H1 (cell line): ENCODE data around the gene ZNF385B. TPM values are rescaled to one million over a fixed set of nuclear protein-coding genes. Genes with fewer than 3 reads are reported as not detected.

Experiments used
- RFX5 ChIP-seq: IDR thresholded peaks from 2 replicates; pipeline ENCODE4 v1.6.1; 2011; ENCODE audit warnings: low read depth, low read length, improper control_type of control experiment, borderline replicate concordance
- polyA plus RNA-seq, 7 experiments: library from polyadenylated mRNA; depleted of rRNA in 3 of 7; stranded (reverse) in 5 of 7; unstranded in 2 of 7; fragments of >200 nt in 5 of 7; fragments of 200-250 nt in 2 of 7; gene quantifications; 1 replicate in 5 of 7; 2 replicates in 1 of 7; 4 replicates in 1 of 7; pipeline versions ENCODE4 v1.2.1 to v1.2.3, GENCODE V29; 2011 to 2013; ENCODE audit warnings: missing spikeins in 2 of 7, mixed read lengths in 2 of 7
- total RNA-seq: library from RNA; stranded (reverse); fragmentation: NEBNext Ultra II Directional; extraction: Animal tissue kit (Norgen Biotek cat#: 25700); gene quantifications from 2 replicates; pipeline ENCODE4 v1.2.1, GENCODE V29; 2021
- TF ChIP-seq, protein P1 (sequence below): fragments of 300-600 bp; sonication (generic); IDR thresholded peaks from 2 replicates; pipeline ENCODE4 v1.7.1; 2012; ENCODE audit warnings: low read length, moderate library complexity, mild to moderate bottlenecking, inconsistent platforms; ENCODE audit not compliant: insufficient replicate concordance

ZNF385B gene
- total and polyA plus RNA-seq, 2 of the 8 experiments (the other 6 are each of a cell fraction or from before 2014, with no cell fraction given) = 1.1 to 3.7 TPM

DNA sequence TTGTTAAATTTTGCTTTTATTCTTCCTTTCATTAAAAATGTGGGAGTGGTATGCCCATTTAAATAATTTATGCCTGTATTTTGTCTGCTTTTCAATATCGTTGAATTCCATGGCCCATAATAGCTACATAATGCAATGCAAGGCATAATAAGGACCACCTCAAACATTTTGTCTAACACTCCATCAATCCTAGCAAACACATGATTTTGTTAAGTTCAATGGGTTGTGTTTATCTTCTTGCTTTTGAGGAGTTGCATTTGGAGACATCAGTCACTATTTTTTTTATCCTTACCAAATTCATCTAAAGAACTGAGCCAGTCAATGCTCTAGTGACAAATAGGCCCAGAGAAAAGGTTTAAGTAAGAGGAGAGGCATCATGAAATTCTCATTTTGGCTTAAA, 145.5 kb downstream of the ZNF385B start (continued):
- TF ChIP-seq, protein P1, sequence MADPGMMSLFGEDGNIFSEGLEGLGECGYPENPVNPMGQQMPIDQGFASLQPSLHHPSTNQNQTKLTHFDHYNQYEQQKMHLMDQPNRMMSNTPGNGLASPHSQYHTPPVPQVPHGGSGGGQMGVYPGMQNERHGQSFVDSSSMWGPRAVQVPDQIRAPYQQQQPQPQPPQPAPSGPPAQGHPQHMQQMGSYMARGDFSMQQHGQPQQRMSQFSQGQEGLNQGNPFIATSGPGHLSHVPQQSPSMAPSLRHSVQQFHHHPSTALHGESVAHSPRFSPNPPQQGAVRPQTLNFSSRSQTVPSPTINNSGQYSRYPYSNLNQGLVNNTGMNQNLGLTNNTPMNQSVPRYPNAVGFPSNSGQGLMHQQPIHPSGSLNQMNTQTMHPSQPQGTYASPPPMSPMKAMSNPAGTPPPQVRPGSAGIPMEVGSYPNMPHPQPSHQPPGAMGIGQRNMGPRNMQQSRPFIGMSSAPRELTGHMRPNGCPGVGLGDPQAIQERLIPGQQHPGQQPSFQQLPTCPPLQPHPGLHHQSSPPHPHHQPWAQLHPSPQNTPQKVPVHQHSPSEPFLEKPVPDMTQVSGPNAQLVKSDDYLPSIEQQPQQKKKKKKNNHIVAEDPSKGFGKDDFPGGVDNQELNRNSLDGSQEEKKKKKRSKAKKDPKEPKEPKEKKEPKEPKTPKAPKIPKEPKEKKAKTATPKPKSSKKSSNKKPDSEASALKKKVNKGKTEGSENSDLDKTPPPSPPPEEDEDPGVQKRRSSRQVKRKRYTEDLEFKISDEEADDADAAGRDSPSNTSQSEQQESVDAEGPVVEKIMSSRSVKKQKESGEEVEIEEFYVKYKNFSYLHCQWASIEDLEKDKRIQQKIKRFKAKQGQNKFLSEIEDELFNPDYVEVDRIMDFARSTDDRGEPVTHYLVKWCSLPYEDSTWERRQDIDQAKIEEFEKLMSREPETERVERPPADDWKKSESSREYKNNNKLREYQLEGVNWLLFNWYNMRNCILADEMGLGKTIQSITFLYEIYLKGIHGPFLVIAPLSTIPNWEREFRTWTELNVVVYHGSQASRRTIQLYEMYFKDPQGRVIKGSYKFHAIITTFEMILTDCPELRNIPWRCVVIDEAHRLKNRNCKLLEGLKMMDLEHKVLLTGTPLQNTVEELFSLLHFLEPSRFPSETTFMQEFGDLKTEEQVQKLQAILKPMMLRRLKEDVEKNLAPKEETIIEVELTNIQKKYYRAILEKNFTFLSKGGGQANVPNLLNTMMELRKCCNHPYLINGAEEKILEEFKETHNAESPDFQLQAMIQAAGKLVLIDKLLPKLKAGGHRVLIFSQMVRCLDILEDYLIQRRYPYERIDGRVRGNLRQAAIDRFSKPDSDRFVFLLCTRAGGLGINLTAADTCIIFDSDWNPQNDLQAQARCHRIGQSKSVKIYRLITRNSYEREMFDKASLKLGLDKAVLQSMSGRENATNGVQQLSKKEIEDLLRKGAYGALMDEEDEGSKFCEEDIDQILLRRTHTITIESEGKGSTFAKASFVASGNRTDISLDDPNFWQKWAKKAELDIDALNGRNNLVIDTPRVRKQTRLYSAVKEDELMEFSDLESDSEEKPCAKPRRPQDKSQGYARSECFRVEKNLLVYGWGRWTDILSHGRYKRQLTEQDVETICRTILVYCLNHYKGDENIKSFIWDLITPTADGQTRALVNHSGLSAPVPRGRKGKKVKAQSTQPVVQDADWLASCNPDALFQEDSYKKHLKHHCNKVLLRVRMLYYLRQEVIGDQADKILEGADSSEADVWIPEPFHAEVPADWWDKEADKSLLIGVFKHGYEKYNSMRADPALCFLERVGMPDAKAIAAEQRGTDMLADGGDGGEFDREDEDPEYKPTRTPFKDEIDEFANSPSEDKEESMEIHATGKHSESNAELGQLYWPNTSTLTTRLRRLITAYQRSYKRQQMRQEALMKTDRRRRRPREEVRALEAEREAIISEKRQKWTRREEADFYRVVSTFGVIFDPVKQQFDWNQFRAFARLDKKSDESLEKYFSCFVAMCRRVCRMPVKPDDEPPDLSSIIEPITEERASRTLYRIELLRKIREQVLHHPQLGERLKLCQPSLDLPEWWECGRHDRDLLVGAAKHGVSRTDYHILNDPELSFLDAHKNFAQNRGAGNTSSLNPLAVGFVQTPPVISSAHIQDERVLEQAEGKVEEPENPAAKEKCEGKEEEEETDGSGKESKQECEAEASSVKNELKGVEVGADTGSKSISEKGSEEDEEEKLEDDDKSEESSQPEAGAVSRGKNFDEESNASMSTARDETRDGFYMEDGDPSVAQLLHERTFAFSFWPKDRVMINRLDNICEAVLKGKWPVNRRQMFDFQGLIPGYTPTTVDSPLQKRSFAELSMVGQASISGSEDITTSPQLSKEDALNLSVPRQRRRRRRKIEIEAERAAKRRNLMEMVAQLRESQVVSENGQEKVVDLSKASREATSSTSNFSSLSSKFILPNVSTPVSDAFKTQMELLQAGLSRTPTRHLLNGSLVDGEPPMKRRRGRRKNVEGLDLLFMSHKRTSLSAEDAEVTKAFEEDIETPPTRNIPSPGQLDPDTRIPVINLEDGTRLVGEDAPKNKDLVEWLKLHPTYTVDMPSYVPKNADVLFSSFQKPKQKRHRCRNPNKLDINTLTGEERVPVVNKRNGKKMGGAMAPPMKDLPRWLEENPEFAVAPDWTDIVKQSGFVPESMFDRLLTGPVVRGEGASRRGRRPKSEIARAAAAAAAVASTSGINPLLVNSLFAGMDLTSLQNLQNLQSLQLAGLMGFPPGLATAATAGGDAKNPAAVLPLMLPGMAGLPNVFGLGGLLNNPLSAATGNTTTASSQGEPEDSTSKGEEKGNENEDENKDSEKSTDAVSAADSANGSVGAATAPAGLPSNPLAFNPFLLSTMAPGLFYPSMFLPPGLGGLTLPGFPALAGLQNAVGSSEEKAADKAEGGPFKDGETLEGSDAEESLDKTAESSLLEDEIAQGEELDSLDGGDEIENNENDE = no peak
- no peak for TF ChIP-seq RFX5
